BJ (cell line): ENCODE measurements around the gene TPM1. TPM values are rescaled to one million over a fixed set of nuclear protein-coding genes. Genes with fewer than 3 reads are reported as not detected.
"Not testable (repeated sequence)": the region's sequence is repeated elsewhere in the genome, so short reads cannot be mapped to it uniquely, and the experiment has no call there.

Experiments used
- CTCF ChIA-PET: fragments of 350-600 bp; formaldehyde crosslinking; extraction: SDS; loops from one replicate; lab custom pipeline; 2021; ENCODE audit warnings: antibody characterized with exemption, inconsistent platforms; lab: Yijun Ruan, JAX
- POLR2A ChIA-PET: fragments of 300-600 bp; sonication (Branson Sonifier 250); formaldehyde crosslinking; extraction: SDS; loops from one replicate; lab custom pipeline; 2021; ENCODE audit warnings: antibody characterized with exemption; lab: Charles Lee
- DNase-seq: peaks from one replicate; pipeline ENCODE4 v3.0.0-alpha.2; 2011; ENCODE audit warnings: low read depth
- H3K27me3 ChIP-seq: 2 replicates; pipeline ENCODE4 v1.6.0; 2011; ENCODE audit warnings: low read length; ENCODE audit not compliant: control insufficient read depth, insufficient read depth
- H3K36me3 ChIP-seq: 2 replicates; pipeline ENCODE4 v1.5.1; 2011; ENCODE audit warnings: low read length; ENCODE audit not compliant: control insufficient read depth, insufficient read depth
- H3K4me3 ChIP-seq: 2 replicates; pipeline ENCODE4 v1.5.1; 2011; ENCODE audit warnings: low read depth, mild to moderate bottlenecking, control low read depth, low read length
- polyA plus RNA-seq: library from polyadenylated mRNA; depleted of rRNA; stranded (reverse); fragments of >200 nt; gene quantifications from 2 replicates; pipeline ENCODE4 v1.2.3, GENCODE V29; 2011
- TF ChIP-seq, protein P1 (sequence below): IDR thresholded peaks from 2 replicates; pipeline ENCODE4 v1.5.1; 2011; ENCODE audit warnings: low read depth, mild to moderate bottlenecking, control low read depth, inconsistent platforms, low read length, moderate library complexity; ENCODE audit not compliant: insufficient read depth

TPM1 gene
- polyA plus RNA-seq, 1 experiment = 1,575 TPM

DNA sequence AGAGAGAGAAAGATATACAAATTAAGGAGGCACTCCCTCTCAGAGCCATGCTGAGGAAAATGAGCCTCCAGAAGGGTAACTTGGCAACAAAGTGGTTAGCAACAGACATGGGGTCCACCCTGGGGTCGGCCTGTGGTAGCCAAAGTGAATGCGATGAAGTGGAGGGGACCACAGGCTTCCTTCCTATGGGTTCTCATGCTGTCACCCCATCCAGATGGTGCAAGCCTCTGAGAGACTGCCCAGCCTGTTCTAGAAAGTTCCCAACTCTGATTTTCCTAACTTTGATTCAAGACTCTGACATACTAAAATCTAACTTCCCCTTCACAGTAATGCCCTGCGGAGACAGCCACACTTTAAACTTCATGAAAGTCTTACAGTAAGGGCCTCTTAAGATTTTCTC, 60.9 kb downstream of the TPM1 start:
- POLR2A ChIA-PET = interaction anchor here (1.0 kb wide), 1 partner anchor 9 kb away, joined by 4 read pairs; no protein-coding TSS in a partner anchor

DNA sequence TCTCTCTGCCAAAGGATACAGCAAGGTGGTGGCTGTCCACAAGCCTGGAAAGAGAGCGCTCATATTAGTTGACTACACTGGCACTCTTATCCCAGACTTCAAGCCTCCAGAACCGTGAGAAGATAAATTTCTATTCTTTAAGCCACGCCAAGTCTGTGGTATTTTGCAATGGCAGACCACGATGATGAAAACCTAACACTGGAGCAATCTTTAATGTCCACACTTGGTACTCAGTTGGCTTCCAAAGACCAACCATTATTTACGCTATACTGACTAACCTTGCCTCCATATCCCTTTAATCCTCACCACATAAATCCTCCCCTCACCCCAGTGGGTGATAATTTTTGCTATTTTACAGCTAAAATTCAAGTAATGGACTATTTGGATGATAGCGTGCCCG, 62.2 kb downstream of the TPM1 start:
- Histone ChIP-seq H3K4me3 (no peak overlapping the region), H3K36me3 (no peaks in the 10 kb centered on the region), H3K27me3 (no peaks in the 10 kb centered on the region)
- POLR2A ChIA-PET = interaction anchor here (1.0 kb wide), 1 partner anchor 11 kb away, joined by 4 read pairs; no protein-coding TSS in a partner anchor
- no peak for DNase-seq
- TF ChIP-seq, protein P1, sequence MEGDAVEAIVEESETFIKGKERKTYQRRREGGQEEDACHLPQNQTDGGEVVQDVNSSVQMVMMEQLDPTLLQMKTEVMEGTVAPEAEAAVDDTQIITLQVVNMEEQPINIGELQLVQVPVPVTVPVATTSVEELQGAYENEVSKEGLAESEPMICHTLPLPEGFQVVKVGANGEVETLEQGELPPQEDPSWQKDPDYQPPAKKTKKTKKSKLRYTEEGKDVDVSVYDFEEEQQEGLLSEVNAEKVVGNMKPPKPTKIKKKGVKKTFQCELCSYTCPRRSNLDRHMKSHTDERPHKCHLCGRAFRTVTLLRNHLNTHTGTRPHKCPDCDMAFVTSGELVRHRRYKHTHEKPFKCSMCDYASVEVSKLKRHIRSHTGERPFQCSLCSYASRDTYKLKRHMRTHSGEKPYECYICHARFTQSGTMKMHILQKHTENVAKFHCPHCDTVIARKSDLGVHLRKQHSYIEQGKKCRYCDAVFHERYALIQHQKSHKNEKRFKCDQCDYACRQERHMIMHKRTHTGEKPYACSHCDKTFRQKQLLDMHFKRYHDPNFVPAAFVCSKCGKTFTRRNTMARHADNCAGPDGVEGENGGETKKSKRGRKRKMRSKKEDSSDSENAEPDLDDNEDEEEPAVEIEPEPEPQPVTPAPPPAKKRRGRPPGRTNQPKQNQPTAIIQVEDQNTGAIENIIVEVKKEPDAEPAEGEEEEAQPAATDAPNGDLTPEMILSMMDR = no peak
- CTCF ChIA-PET = no interaction called here

More for the DNA sequence above, 60.9 kb downstream of the TPM1 start:
- CTCF ChIA-PET = interaction anchor here (0.6 kb wide), 1 partner anchor 229 kb away, joined by 4 read pairs; no protein-coding TSS in a partner anchor
- Histone ChIP-seq H3K36me3 (no peaks in the 10 kb centered on the region), H3K4me3 (no peak overlapping the region), H3K27me3 (no peaks in the 10 kb centered on the region)
- DNase-seq = no peak
- TF ChIP-seq, protein P1 = no peak

DNA sequence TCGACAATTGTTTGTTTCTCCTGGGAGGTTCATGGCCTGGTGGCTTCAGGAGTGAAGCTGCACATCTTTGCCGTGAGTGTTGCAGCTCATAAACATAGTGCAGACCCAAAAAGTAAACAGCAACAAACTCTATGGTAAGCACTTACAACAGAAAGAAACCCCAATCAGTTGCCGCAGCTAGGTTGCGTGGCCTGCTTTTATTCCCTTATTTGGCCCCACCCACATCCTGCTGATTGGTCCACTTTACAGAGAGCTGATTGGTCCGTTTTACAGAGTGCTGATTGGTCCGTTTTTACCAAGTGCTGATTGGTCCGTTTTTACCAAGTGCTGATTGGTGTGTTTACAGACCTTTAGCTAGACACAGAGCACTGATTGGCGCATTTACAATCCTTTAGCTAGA, 62.8 kb downstream of the TPM1 start:
- H3K27me3 ChIP-seq, POLR2A ChIA-PET, H3K36me3 ChIP-seq, H3K4me3 ChIP-seq, DNase-seq: not testable (repeated sequence)
- CTCF ChIA-PET = interaction anchor here (0.6 kb wide), 1 partner anchor 173 kb away, joined by 3 read pairs; no protein-coding TSS in a partner anchor

DNA sequence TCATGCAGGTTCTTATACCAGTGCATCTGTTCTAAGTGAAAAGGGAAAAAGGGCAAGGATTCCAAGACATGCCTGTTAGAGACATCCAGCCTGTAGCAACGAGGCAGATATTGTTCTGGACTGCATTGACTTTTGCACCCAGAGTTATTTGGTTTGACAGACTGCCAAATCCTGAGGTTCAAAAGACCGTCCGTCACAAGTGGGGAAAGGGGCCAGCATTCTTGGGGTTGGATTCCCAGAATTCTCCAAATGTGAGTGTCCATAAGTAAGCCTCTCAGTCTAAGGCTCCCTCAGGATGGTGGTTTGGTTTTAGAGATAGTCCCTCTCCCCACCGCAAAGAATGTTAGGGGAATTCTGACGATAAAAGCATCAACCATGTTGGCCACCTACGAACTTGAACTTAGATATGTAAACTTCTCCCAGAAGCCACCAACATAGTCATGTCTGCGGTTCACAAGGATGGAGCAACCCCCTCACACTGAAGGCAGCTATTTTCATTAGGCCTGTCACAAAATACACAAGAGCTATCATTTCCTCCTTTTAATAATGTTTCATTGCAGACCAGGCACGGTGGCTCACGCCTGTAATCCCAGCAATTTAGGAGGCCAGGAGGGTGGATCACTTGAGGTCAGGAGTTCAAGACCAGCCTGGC, 65.5 kb downstream of the TPM1 start:
- TF ChIP-seq, protein P1 = no peak
- POLR2A ChIA-PET = interaction anchor here (0.6 kb wide), 1 partner anchor 382 kb away, joined by 3 read pairs; no protein-coding TSS in a partner anchor
- CTCF ChIA-PET = no interaction called here
- H3K4me3 ChIP-seq = no peak overlapping the region
- DNase-seq = peak; percentile 100
- no peaks in the 10 kb centered on the region for H3K36me3 ChIP-seq
- no peaks in the 10 kb centered on the region for H3K27me3 ChIP-seq

DNA sequence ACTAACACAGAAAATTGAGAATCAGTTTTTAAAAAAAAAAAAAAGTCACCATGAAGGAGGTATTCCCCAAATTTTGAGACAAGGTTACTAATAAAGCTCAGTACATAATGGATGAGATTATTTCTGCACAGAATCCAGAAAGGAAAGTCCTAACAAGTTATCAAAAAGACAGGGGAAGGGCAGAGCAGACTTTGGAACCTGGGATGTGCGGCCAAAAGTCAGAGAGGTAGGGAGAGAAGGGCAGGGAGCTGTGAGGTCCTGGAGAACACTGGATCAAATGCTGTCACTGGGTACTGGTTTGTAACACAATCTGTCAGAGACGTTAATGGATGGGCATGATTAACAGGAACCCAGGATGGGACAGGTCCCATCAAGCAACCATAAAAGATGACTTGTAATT, 67.0 kb downstream of the TPM1 start:
- no peaks in the 10 kb centered on the region for H3K27me3 ChIP-seq
- POLR2A ChIA-PET = interaction anchor here (0.6 kb wide), 1 partner anchor 41 kb away, joined by 5 read pairs; no protein-coding TSS in a partner anchor
- TF ChIP-seq, protein P1 = no peak
- no peak overlapping the region for H3K4me3 ChIP-seq
- H3K36me3 ChIP-seq = no peaks in the 10 kb centered on the region
- no peak for DNase-seq
- CTCF ChIA-PET = interaction anchor here (1.2 kb wide), 1 partner anchor 9 kb away, joined by 3 read pairs; no protein-coding TSS in a partner anchor
